Measurements from ENCODE around the gene TBC1D8B. TPM values are rescaled to one million over a fixed set of nuclear protein-coding genes. Genes with fewer than 3 reads are reported as not detected.

TBC1D8B gene
- total and polyA plus RNA-seq, 4 experiments from 2014 or later: 0.28 to 3.8 (median 1.7) TPM

GRCh38 chrX:106898462-106898861, 96.0 kb downstream of the TBC1D8B start:
- no peaks in the 10 kb centered on the region for H3K9me3 Mint-ChIP-seq
- DNase-seq: peak in 4 of 5 donors; percentile 32 to 44 (median 38)
- ChIA-PET POLR2A (ENCODE audit: partially characterized antibody) (no interaction called here), CTCF (ENCODE audit: partially characterized antibody) (interaction anchor here (0.6 to 4.6 kb wide), 20 partner anchors 8 to 1072 kb away, joined by 3 to 62 read pairs (median 4); partner anchors contain the start of gene NCBP2L)
- H3K36me3 ChIP-seq (ENCODE audit: insufficient read depth, low read length): no peaks in the 10 kb centered on the region
- H3K27ac ChIP-seq (ENCODE audit: low read depth, low read length): no peak overlapping the region
- intact Hi-C loops (cut with micrococcal nuclease): loop anchor here (1.0 to 10.0 kb wide), 3 partner anchors 55 to 995 kb away; partner anchors contain the start of gene RBM41
- no peaks in the 10 kb centered on the region for H3K9me3 ChIP-seq (ENCODE audit: control insufficient read depth in 1 of 2, low read length in 2 of 2)
- peaks cover 0 to 4% (median under 1%) of the 10 kb centered on the region in 4 donors for H3K4me1 Mint-ChIP-seq
- no peak overlapping the region for H3K4me3 ChIP-seq (ENCODE audit: low read length in 2 of 2)
- H3K36me3 Mint-ChIP-seq: no peaks in the 10 kb centered on the region
- H3K27me3 Mint-ChIP-seq: no peaks in the 10 kb centered on the region
- H3K4me3 Mint-ChIP-seq: no peak overlapping the region
- H3K27me3 ChIP-seq (ENCODE audit: insufficient read depth, low read length): no peaks in the 10 kb centered on the region
- H3K27ac Mint-ChIP-seq: no peak overlapping the region
- no peaks in the 10 kb centered on the region for H3K4me1 ChIP-seq (ENCODE audit: insufficient read depth, low read length)

GRCh38 chrX:106899276-106899675, 96.8 kb downstream of the TBC1D8B start:
- ChIA-PET POLR2A (ENCODE audit: partially characterized antibody) (no interaction called here), CTCF (ENCODE audit: partially characterized antibody) (interaction anchor here (0.6 to 4.6 kb wide), 17 partner anchors 11 to 1072 kb away, joined by 3 to 62 read pairs (median 4); partner anchors contain the start of gene NCBP2L)
- H3K4me1 Mint-ChIP-seq: peaks cover 0 to 4% (median under 1%) of the 10 kb centered on the region in 4 donors
- no peaks in the 10 kb centered on the region for H3K36me3 ChIP-seq (ENCODE audit: insufficient read depth, low read length)
- H3K4me3 Mint-ChIP-seq: no peak overlapping the region
- peak overlapping the region in 1 of 7 donors; percentile 3 for H3K27ac Mint-ChIP-seq
- no peak for DNase-seq
- H3K36me3 Mint-ChIP-seq: no peaks in the 10 kb centered on the region
- intact Hi-C loops (cut with micrococcal nuclease): loop anchor here (10.0 kb wide), 1 partner anchor 216 kb away; the partner anchor contains the start of gene RBM41
- no peaks in the 10 kb centered on the region for H3K9me3 ChIP-seq (ENCODE audit: control insufficient read depth in 1 of 2, low read length in 2 of 2)
- H3K27ac ChIP-seq (ENCODE audit: low read depth, low read length): no peak overlapping the region
- H3K27me3 Mint-ChIP-seq: no peaks in the 10 kb centered on the region
- H3K27me3 ChIP-seq (ENCODE audit: insufficient read depth, low read length): no peaks in the 10 kb centered on the region
- no peaks in the 10 kb centered on the region for H3K4me1 ChIP-seq (ENCODE audit: insufficient read depth, low read length)
- no peaks in the 10 kb centered on the region for H3K9me3 Mint-ChIP-seq
- H3K4me3 ChIP-seq (ENCODE audit: low read length in 2 of 2): no peak overlapping the region

- Histone ChIP-seq H3K27me3 (ENCODE audit: insufficient read depth, low read length) (no peaks in the 10 kb centered on the region), H3K9me3 (ENCODE audit: control insufficient read depth in 1 of 2, low read length in 2 of 2) (no peaks in the 10 kb centered on the region), H3K4me1 (ENCODE audit: insufficient read depth, low read length) (no peaks in the 10 kb centered on the region), H3K4me3 (ENCODE audit: low read length in 2 of 2) (no peak overlapping the region), H3K27ac (ENCODE audit: low read depth, low read length) (no peak overlapping the region), H3K36me3 (ENCODE audit: insufficient read depth, low read length) (no peaks in the 10 kb centered on the region)
- no peak for DNase-seq
- POLR2A ChIA-PET (ENCODE audit: partially characterized antibody): no interaction called here
- Mint-ChIP-seq H3K4me1 (peaks cover 0 to 4% (median under 1%) of the 10 kb centered on the region in 4 donors), H3K9me3 (no peaks in the 10 kb centered on the region), H3K36me3 (no peaks in the 10 kb centered on the region), H3K27me3 (no peaks in the 10 kb centered on the region), H3K27ac (no peak overlapping the region), H3K4me3 (no peak overlapping the region)
- intact Hi-C loops (cut with micrococcal nuclease): loop anchor here (10.0 kb wide), 1 partner anchor 215 kb away; the partner anchor contains the start of gene RBM41
- CTCF ChIA-PET (ENCODE audit: partially characterized antibody): interaction anchor here (0.9 to 4.6 kb wide), 6 partner anchors 10 to 375 kb away, joined by 3 to 62 read pairs (median 4); no protein-coding TSS in a partner anchor
Observed at GRCh38 chrX:106899841-106900240, 97.4 kb downstream of the TBC1D8B start.

- Mint-ChIP-seq H3K4me3 (no peak overlapping the region), H3K27me3 (no peaks in the 10 kb centered on the region), H3K9me3 (no peaks in the 10 kb centered on the region), H3K4me1 (peaks cover 0 to 4% (median under 1%) of the 10 kb centered on the region in 4 donors), H3K27ac (peak overlapping the region in 1 of 7 donors; percentile 67), H3K36me3 (no peaks in the 10 kb centered on the region)
- POLR2A ChIA-PET (ENCODE audit: partially characterized antibody): no interaction called here
- intact Hi-C loops (cut with micrococcal nuclease): no loop called here
- Histone ChIP-seq H3K4me1 (ENCODE audit: insufficient read depth, low read length) (no peaks in the 10 kb centered on the region), H3K9me3 (ENCODE audit: control insufficient read depth in 1 of 2, low read length in 2 of 2) (no peaks in the 10 kb centered on the region), H3K27me3 (ENCODE audit: insufficient read depth, low read length) (no peaks in the 10 kb centered on the region), H3K27ac (ENCODE audit: low read depth, low read length) (no peak overlapping the region), H3K4me3 (ENCODE audit: low read length in 2 of 2) (no peak overlapping the region), H3K36me3 (ENCODE audit: insufficient read depth, low read length) (no peaks in the 10 kb centered on the region)
- no peak for DNase-seq
- CTCF ChIA-PET (ENCODE audit: partially characterized antibody): interaction anchor here (0.9 to 1.3 kb wide), 3 partner anchors 9 to 43 kb away, joined by 3 read pairs; no protein-coding TSS in a partner anchor
Observed at GRCh38 chrX:106901341-106901740, 98.9 kb downstream of the TBC1D8B start.

GRCh38 chrX:106901781-106902219, 99.3 kb downstream of the TBC1D8B start:
- ChIA-PET CTCF (ENCODE audit: partially characterized antibody) (interaction anchor here (0.9 to 1.3 kb wide), 4 partner anchors 8 to 43 kb away, joined by 3 to 6 read pairs (median 3); no protein-coding TSS in a partner anchor), POLR2A (ENCODE audit: partially characterized antibody) (no interaction called here)
- Mint-ChIP-seq H3K27ac (no peak overlapping the region), H3K36me3 (no peaks in the 10 kb centered on the region), H3K4me3 (no peak overlapping the region), H3K4me1 (peaks cover 0 to 4% (median under 1%) of the 10 kb centered on the region in 4 donors), H3K9me3 (no peaks in the 10 kb centered on the region), H3K27me3 (no peaks in the 10 kb centered on the region)
- Histone ChIP-seq H3K4me1 (ENCODE audit: insufficient read depth, low read length) (no peaks in the 10 kb centered on the region), H3K27me3 (ENCODE audit: insufficient read depth, low read length) (no peaks in the 10 kb centered on the region), H3K9me3 (ENCODE audit: control insufficient read depth in 1 of 2, low read length in 2 of 2) (no peaks in the 10 kb centered on the region), H3K36me3 (ENCODE audit: insufficient read depth, low read length) (no peaks in the 10 kb centered on the region), H3K4me3 (ENCODE audit: low read length in 2 of 2) (no peak overlapping the region), H3K27ac (ENCODE audit: low read depth, low read length) (no peak overlapping the region)
- intact Hi-C loops (cut with micrococcal nuclease): no loop called here
- DNase-seq: no peak

- POLR2A ChIA-PET (ENCODE audit: partially characterized antibody): no interaction called here
- Mint-ChIP-seq H3K4me3 (no peak overlapping the region), H3K36me3 (no peaks in the 10 kb centered on the region), H3K27ac (no peak overlapping the region), H3K9me3 (no peaks in the 10 kb centered on the region), H3K27me3 (no peaks in the 10 kb centered on the region), H3K4me1 (peaks cover 0 to 4% (median under 1%) of the 10 kb centered on the region in 4 donors)
- Histone ChIP-seq H3K36me3 (ENCODE audit: insufficient read depth, low read length) (no peaks in the 10 kb centered on the region), H3K4me3 (ENCODE audit: low read length in 2 of 2) (no peak overlapping the region), H3K27me3 (ENCODE audit: insufficient read depth, low read length) (no peaks in the 10 kb centered on the region), H3K4me1 (ENCODE audit: insufficient read depth, low read length) (no peaks in the 10 kb centered on the region), H3K27ac (ENCODE audit: low read depth, low read length) (no peak overlapping the region), H3K9me3 (ENCODE audit: control insufficient read depth in 1 of 2, low read length in 2 of 2) (no peaks in the 10 kb centered on the region)
- intact Hi-C loops (cut with micrococcal nuclease): no loop called here
- CTCF ChIA-PET (ENCODE audit: partially characterized antibody): interaction anchor here (1.2 kb wide), 2 partner anchors 8 to 30 kb away, joined by 3 to 6 read pairs; no protein-coding TSS in a partner anchor
- DNase-seq: no peak
Observed at GRCh38 chrX:106902684-106903083, 100.2 kb downstream of the TBC1D8B start.

GRCh38 chrX:106903291-106903824, 100.9 kb downstream of the TBC1D8B start, which contains the start of gene RIPPLY1:
Gene RIPPLY1, minus strand, starts transcription at chrX:106903341. Its CDS starts 54 bp downstream, at chrX:106903287.
- Histone ChIP-seq H3K9me3 (ENCODE audit: control insufficient read depth in 1 of 2, low read length in 2 of 2) (no peaks in the 10 kb centered on the region), H3K4me1 (ENCODE audit: insufficient read depth, low read length) (no peaks in the 10 kb centered on the region), H3K27ac (ENCODE audit: low read depth, low read length) (no peak within 1 kb of the TSS), H3K4me3 (ENCODE audit: low read length in 2 of 2) (no peak within 1 kb of the TSS), H3K27me3 (ENCODE audit: insufficient read depth, low read length) (no peaks in the 10 kb centered on the region), H3K36me3 (ENCODE audit: insufficient read depth, low read length) (no peaks in the 10 kb centered on the region)
- ChIA-PET CTCF (ENCODE audit: partially characterized antibody) (interaction anchor here (1.2 to 2.6 kb wide), 2 partner anchors 9 to 29 kb away, joined by 3 to 8 read pairs; no protein-coding TSS in a partner anchor), POLR2A (ENCODE audit: partially characterized antibody) (no interaction called here)
- Mint-ChIP-seq H3K36me3 (no peaks in the 10 kb centered on the region), H3K27me3 (no peaks in the 10 kb centered on the region), H3K27ac (no peak within 1 kb of the TSS), H3K9me3 (no peaks in the 10 kb centered on the region), H3K4me1 (peaks cover 0 to 4% (median under 1%) of the 10 kb centered on the region in 4 donors), H3K4me3 (no peak within 1 kb of the TSS)
- intact Hi-C loops (cut with micrococcal nuclease): no loop called here
- no peak for DNase-seq

All from CD4-positive, alpha-beta memory T cell (primary cell).